Upper lobe of left lung (tissue), 6 donors: ENCODE measurements around the gene ITSN2. TPM values are rescaled to one million over a fixed set of nuclear protein-coding genes. Genes with fewer than 3 reads are reported as not detected.

Experiments
- ATAC-seq, 2 donors: fragments of 200-7000 bp; cut with Tn5 transposase; one replicate each; pipeline ENCODE4 v1.9.1; 2022; ENCODE audit warnings: mild to moderate bottlenecking in 2 of 2, moderate library complexity in 2 of 2; ENCODE audit not compliant: low FRiP score in 2 of 2
- DNase-seq, 2 donors: peaks; one replicate each; pipeline ENCODE4 v3.0.0-alpha.2; 2019 to 2020
- H3K27ac ChIP-seq, 4 donors: fragments of 200-600 bp; sonication (generic); one replicate each; pipeline ENCODE4 v1.5.1; 2016 to 2019
- H3K27me3 ChIP-seq, 4 donors: fragments of 200-600 bp; sonication (generic); one replicate each; pipeline ENCODE4 v1.5.1; 2017 to 2019
- H3K36me3 ChIP-seq, 4 donors: fragments of 200-600 bp; sonication (generic); one replicate each; pipeline ENCODE4 v1.5.1; 2016 to 2019
- H3K4me1 ChIP-seq, 4 donors: fragments of 200-600 bp; sonication (generic); one replicate each; pipeline ENCODE4 v1.5.1; 2018 to 2019
- H3K4me3 ChIP-seq, 4 donors: fragments of 200-600 bp; sonication (generic); one replicate each; pipeline ENCODE4 v1.5.1; 2017 to 2019; ENCODE audit warnings: mild to moderate bottlenecking in 2 of 4, moderate library complexity in 1 of 4
- H3K9me3 ChIP-seq, 4 donors: fragments of 200-600 bp; sonication (generic); one replicate each; pipeline ENCODE4 v1.5.1; 2018 to 2019
- EP300 ChIP-seq, 4 donors: sonication (generic); formaldehyde crosslinking; IDR thresholded peaks; one replicate each; pipeline ENCODE4 v1.5.1; 2017; ENCODE audit warnings: antibody characterized with exemption in 4 of 4, control low read depth in 2 of 4
- POLR2A ChIP-seq, 4 donors: fragments of 450-650 bp; IDR thresholded peaks; one replicate each; pipeline ENCODE4 v1.5.1; 2016 to 2017; ENCODE audit warnings: antibody characterized with exemption in 4 of 4, mild to moderate bottlenecking in 2 of 4
- POLR2AphosphoS5 ChIP-seq, 2 donors: sonication (generic); formaldehyde crosslinking; IDR thresholded peaks; one replicate each; pipeline ENCODE4 v1.5.1; 2017; ENCODE audit warnings: antibody characterized with exemption in 2 of 2
- WGBS, 2 donors: methylation state at CpG; one replicate each; pipeline ENCODE4 v1.1.5; 2017 to 2018; 5-methylcytosine and 5-hydroxymethylcytosine counted together
- total RNA-seq, 6 donors: library from RNA; depleted of rRNA in 4 of 6; stranded (reverse); fragments of >200 nt in 4 of 6; gene quantifications; one replicate each; pipeline versions ENCODE4 v1.1.0 to v1.2.1, GENCODE V29; 2016 to 2021
- TF ChIP-seq, protein P1 (sequence below), 6 experiments: fragments of 450-650 bp in 4 of 6; fragments of 200-600 bp in 2 of 6; sonication (generic) in 2 of 6; IDR thresholded peaks; one replicate each; pipeline ENCODE4 v1.5.1; 2016 to 2019; ENCODE audit warnings: antibody characterized with exemption in 6 of 6
- donor health status: DM: no; HTN: no; CAD: no; lungs with moderate emphysema.
- donor health status: DM: no; HTN: yes; CAD: no; lungs with severe emphysema.

ITSN2 gene
- total RNA-seq, 6 donors from 2014 or later, result 73.4 to 119 (median 91.3) TPM

- Histone ChIP-seq H3K4me1 (no peaks in the 10 kb centered on the region), H3K27me3 (no peaks in the 10 kb centered on the region), H3K4me3 (no peak overlapping the region), H3K27ac (no peak overlapping the region), H3K36me3 (peaks cover 6 to 63% (median 48%) of the 10 kb centered on the region in 4 donors), H3K9me3 (no peaks in the 10 kb centered on the region)
- 91 to 92% methylated on average over 20 of the region's 20 CpGs for WGBS, 2 donors
- ATAC-seq (no peak), DNase-seq (no peak)
- TF ChIP-seq EP300 (IDR thresholded peaks at IDR 0.05) (no peak), POLR2A (IDR thresholded peaks at IDR 0.05) (no peak), POLR2AphosphoS5 (IDR thresholded peaks at IDR 0.05) (no peak)
- TF ChIP-seq, protein P1, sequence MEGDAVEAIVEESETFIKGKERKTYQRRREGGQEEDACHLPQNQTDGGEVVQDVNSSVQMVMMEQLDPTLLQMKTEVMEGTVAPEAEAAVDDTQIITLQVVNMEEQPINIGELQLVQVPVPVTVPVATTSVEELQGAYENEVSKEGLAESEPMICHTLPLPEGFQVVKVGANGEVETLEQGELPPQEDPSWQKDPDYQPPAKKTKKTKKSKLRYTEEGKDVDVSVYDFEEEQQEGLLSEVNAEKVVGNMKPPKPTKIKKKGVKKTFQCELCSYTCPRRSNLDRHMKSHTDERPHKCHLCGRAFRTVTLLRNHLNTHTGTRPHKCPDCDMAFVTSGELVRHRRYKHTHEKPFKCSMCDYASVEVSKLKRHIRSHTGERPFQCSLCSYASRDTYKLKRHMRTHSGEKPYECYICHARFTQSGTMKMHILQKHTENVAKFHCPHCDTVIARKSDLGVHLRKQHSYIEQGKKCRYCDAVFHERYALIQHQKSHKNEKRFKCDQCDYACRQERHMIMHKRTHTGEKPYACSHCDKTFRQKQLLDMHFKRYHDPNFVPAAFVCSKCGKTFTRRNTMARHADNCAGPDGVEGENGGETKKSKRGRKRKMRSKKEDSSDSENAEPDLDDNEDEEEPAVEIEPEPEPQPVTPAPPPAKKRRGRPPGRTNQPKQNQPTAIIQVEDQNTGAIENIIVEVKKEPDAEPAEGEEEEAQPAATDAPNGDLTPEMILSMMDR (IDR thresholded peaks at IDR 0.05), result no peak
These were observed 139.6 kb downstream of the ITSN2 start for GRCh38 chr2:24220554-24221291.

DNA sequence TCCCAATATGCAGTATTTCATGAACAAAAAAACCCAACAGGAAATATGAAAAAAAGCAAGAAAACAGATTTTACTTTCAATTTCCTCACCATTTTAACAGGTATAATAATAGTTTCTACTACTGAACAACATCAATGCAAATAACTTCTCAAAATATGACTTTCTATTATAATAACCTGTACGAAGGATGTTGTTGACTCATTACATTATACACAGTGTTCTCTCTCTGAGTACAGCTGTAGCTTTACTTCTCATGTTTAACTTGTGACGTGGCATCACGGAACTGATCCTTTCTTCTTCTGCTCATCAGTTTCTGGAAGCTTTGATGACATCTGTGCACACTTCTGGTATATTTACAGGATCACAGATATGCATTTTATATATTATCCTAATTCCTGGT lies 145.5 kb downstream of the ITSN2 start:
- 91 to 92% methylated on average over 3 of the region's 3 CpGs for WGBS, 2 donors

GRCh38 chr2:24211408-24211807 lies 148.9 kb downstream of the ITSN2 start:
- ATAC-seq (no peak), DNase-seq (no peak)
- Histone ChIP-seq H3K4me3 (no peak overlapping the region), H3K36me3 (peaks cover 49 to 98% (median 79%) of the 10 kb centered on the region in 4 donors), H3K27ac (no peak overlapping the region), H3K27me3 (no peaks in the 10 kb centered on the region), H3K4me1 (no peaks in the 10 kb centered on the region), H3K9me3 (no peaks in the 10 kb centered on the region)
- 83 to 91% methylated on average over 7 of the region's 7 CpGs for WGBS, 2 donors
- TF ChIP-seq POLR2AphosphoS5 (IDR thresholded peaks at IDR 0.05) (no peak), POLR2A (IDR thresholded peaks at IDR 0.05) (no peak), EP300 (IDR thresholded peaks at IDR 0.05) (no peak)
- TF ChIP-seq, protein P1 (IDR thresholded peaks at IDR 0.05), result no peak

More for the DNA sequence above, 145.5 kb downstream of the ITSN2 start:
- Histone ChIP-seq H3K4me3 (no peak overlapping the region), H3K4me1 (no peaks in the 10 kb centered on the region), H3K27ac (no peak overlapping the region), H3K27me3 (no peaks in the 10 kb centered on the region), H3K9me3 (no peaks in the 10 kb centered on the region), H3K36me3 (peaks cover 31 to 99% (median 70%) of the 10 kb centered on the region in 4 donors)
- TF ChIP-seq EP300 (IDR thresholded peaks at IDR 0.05), result no peak
- TF ChIP-seq POLR2AphosphoS5 (IDR thresholded peaks at IDR 0.05), result no peak
- TF ChIP-seq, protein P1 (IDR thresholded peaks at IDR 0.05), result no peak
- no peak for TF ChIP-seq POLR2A (IDR thresholded peaks at IDR 0.05)
- DNase-seq, result no peak
- no peak for ATAC-seq

- ATAC-seq, result no peak
- TF ChIP-seq, protein P1 (IDR thresholded peaks at IDR 0.05), result no peak
- TF ChIP-seq EP300 (IDR thresholded peaks at IDR 0.05) (no peak), POLR2A (IDR thresholded peaks at IDR 0.05) (no peak), POLR2AphosphoS5 (IDR thresholded peaks at IDR 0.05) (no peak)
These were observed 149.6 kb downstream of the ITSN2 start for GRCh38 chr2:24210723-24211122.

DNA sequence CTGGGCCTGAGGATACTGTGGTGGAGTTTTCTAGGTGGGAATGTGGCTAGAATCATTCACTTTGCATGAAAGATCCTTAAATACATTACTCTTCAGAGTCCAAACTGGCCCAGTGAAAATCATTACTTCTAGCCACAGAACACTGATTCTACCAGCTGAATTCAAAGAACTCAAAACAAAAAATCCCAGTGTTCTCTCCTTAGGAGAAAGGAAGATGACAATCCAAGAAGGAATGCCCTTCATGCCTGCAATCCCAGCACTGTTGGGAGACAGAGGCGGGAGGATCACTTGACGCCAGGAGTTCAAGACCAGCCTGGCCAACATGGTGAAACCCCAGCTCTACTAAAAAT lies 150.3 kb downstream of the ITSN2 start:
- no peak overlapping the region for H3K27ac ChIP-seq
- H3K4me3 ChIP-seq, result no peak overlapping the region
- ATAC-seq (no peak), DNase-seq (no peak)
- TF ChIP-seq, protein P1 (IDR thresholded peaks at IDR 0.05), result no peak
- no peak for TF ChIP-seq POLR2A (IDR thresholded peaks at IDR 0.05)
- TF ChIP-seq POLR2AphosphoS5 (IDR thresholded peaks at IDR 0.05), result no peak
- TF ChIP-seq EP300 (IDR thresholded peaks at IDR 0.05), result no peak
- WGBS, 2 donors, result 89 to 100% methylated on average over 2 of the region's 2 CpGs
- no peaks in the 10 kb centered on the region for H3K4me1 ChIP-seq
- no peaks in the 10 kb centered on the region for H3K9me3 ChIP-seq
- no peaks in the 10 kb centered on the region for H3K27me3 ChIP-seq
- H3K36me3 ChIP-seq, result peaks cover 51 to 98% (median 80%) of the 10 kb centered on the region in 4 donors

More at GRCh38 chr2:24210723-24211122, 149.6 kb downstream of the ITSN2 start:
- Histone ChIP-seq H3K36me3 (peaks cover 48 to 98% (median 79%) of the 10 kb centered on the region in 4 donors), H3K4me1 (no peaks in the 10 kb centered on the region), H3K4me3 (no peak overlapping the region), H3K27me3 (no peaks in the 10 kb centered on the region), H3K27ac (no peak overlapping the region), H3K9me3 (no peaks in the 10 kb centered on the region)
- 94% methylated on average over 21 of the region's 21 CpGs for WGBS, 2 donors
- DNase-seq, result peak in 1 of 2 donors; percentile 34
